GM06990 (cell line): ENCODE data around the gene NREP.

Experiments used
- DNase-seq: peaks from one replicate; pipeline ENCODE4 v3.0.0-alpha.2; 2011; ENCODE audit not compliant: insufficient read length; ENCODE audit errors: extremely low read depth
- H3K27me3 ChIP-seq: replicated peaks from 2 replicates; pipeline ENCODE4 v1.6.0; 2011; ENCODE audit warnings: low read length; ENCODE audit not compliant: control insufficient read depth, insufficient read depth
- H3K36me3 ChIP-seq: 2 replicates; pipeline ENCODE4 v1.5.1; 2011; ENCODE audit warnings: low read length; ENCODE audit not compliant: control insufficient read depth, insufficient read depth
- H3K4me3 ChIP-seq: replicated peaks from 2 replicates; pipeline ENCODE4 v1.5.1; 2011; ENCODE audit warnings: low read depth, mild to moderate bottlenecking, control low read depth, low read length
- TF ChIP-seq, protein P1 (sequence below): IDR thresholded peaks from 2 replicates; pipeline ENCODE4 v1.5.1; 2011; ENCODE audit warnings: low read length, control low read depth, mild to moderate bottlenecking, inconsistent platforms; ENCODE audit not compliant: insufficient read depth, poor library complexity, severe bottlenecking

The NREP gene

DNA sequence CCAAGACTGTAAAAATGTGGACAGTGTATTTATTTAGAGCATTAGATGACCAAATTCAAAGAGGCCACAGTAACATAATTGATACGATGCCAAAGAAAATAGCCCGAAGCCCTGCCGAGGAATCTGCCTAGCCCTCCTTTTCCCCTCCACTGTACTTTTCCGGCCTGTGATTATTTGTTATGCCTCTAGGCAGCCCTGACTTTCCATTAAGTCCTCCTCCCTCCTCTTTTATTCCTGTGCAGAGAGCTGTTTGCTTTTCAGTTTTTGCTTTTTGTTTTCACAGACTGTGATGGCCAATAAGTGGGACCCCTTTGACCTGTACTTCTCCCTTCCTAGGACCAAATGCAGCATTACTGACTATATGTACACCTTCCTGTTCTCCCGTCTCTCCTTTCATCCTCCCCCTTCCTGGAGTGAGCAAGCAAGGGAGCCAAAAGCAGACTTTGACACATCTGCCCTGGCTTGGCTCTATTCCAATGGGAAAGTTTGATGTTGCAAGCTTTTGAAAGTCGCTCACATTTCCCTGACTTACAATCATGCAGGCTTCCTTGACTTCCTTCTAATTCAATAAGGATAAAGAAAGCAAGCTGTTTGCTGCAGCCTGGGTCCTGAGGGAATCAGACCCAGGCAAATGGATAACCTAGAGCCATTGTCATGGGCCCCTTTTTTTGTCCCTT, 76.1 kb downstream of the NREP start:
- TF ChIP-seq, protein P1, sequence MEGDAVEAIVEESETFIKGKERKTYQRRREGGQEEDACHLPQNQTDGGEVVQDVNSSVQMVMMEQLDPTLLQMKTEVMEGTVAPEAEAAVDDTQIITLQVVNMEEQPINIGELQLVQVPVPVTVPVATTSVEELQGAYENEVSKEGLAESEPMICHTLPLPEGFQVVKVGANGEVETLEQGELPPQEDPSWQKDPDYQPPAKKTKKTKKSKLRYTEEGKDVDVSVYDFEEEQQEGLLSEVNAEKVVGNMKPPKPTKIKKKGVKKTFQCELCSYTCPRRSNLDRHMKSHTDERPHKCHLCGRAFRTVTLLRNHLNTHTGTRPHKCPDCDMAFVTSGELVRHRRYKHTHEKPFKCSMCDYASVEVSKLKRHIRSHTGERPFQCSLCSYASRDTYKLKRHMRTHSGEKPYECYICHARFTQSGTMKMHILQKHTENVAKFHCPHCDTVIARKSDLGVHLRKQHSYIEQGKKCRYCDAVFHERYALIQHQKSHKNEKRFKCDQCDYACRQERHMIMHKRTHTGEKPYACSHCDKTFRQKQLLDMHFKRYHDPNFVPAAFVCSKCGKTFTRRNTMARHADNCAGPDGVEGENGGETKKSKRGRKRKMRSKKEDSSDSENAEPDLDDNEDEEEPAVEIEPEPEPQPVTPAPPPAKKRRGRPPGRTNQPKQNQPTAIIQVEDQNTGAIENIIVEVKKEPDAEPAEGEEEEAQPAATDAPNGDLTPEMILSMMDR, result no peak
- no peak for DNase-seq

DNA sequence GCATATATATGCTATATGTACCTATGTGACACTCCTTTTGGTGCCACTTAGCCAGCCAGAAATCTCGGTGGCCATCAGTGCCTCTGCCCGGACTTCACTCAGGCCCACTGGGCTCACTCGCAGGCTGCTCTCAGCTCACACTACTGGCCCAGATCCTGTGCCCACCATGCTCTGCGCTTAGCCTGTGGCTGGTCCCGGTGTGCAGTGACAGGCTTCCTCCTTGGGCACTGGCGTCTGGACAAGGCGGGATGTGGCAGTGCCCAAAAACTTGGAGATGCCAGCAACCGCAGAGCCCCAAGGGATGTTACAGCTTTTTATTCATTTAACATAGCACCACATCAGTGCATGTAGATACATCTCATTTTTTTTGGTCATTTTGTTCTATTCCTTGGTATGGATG, 77.4 kb downstream of the NREP start:
- no peaks in the 10 kb centered on the region for H3K36me3 ChIP-seq
- no peaks in the 10 kb centered on the region for H3K27me3 ChIP-seq
- no peak for DNase-seq
- TF ChIP-seq, protein P1, result no peak
- H3K4me3 ChIP-seq, result no peak overlapping the region

More for the DNA sequence above, 76.1 kb downstream of the NREP start:
- H3K36me3 ChIP-seq, result no peaks in the 10 kb centered on the region
- H3K4me3 ChIP-seq, result no peak overlapping the region
- no peaks in the 10 kb centered on the region for H3K27me3 ChIP-seq
